H1 (cell line): ENCODE measurements around the gene PCGF6. TPM values are rescaled to one million over a fixed set of nuclear protein-coding genes. Genes with fewer than 3 reads are reported as not detected.

ENCODE experiments used
- CBX5 ChIP-seq: fragments of 300-800, 300-1000 bp; sonication (generic); IDR thresholded peaks from 2 replicates; pipeline ENCODE4 v1.7.1; 2016; ENCODE audit warnings: antibody characterized with exemption, low read length, low read depth
- CBX8 ChIP-seq: fragments of 300-800, 300-1000 bp; sonication (generic); IDR thresholded peaks from 2 replicates; pipeline ENCODE4 v1.7.1; 2016; ENCODE audit warnings: low read depth, low read length, borderline replicate concordance
- EZH2 ChIP-seq: fragments of 200-600 bp; sonication (generic); IDR thresholded peaks from 2 replicates; pipeline ENCODE4 v1.7.1; 2012; ENCODE audit warnings: low read depth, mild to moderate bottlenecking, moderate library complexity, low read length, inconsistent platforms; ENCODE audit not compliant: severe bottlenecking
- JUND ChIP-seq: IDR thresholded peaks from 2 replicates; pipeline ENCODE4 v1.6.1; 2011; ENCODE audit warnings: mild to moderate bottlenecking, improper control_type of control experiment, low read length
- RXRA ChIP-seq: IDR thresholded peaks from 2 replicates; pipeline ENCODE4 v1.6.1; 2011; ENCODE audit warnings: low read depth, mild to moderate bottlenecking, low read length, moderate library complexity; ENCODE audit not compliant: insufficient read depth
- TAF7 ChIP-seq: optimal IDR thresholded peaks from 2 replicates; pipeline ENCODE3; 2011; ENCODE audit warnings: low read depth, mild to moderate bottlenecking, inconsistent platforms, low read length, moderate library complexity, borderline replicate concordance
- ZNF274 ChIP-seq: IDR thresholded peaks from 2 replicates; pipeline ENCODE4 v1.7.0; 2012; ENCODE audit warnings: low read length, borderline replicate concordance; ENCODE audit errors: extremely low read depth
- polyA plus RNA-seq, 7 experiments: library from polyadenylated mRNA; depleted of rRNA in 3 of 7; stranded (reverse) in 5 of 7; unstranded in 2 of 7; fragments of >200 nt in 5 of 7; fragments of 200-250 nt in 2 of 7; gene quantifications; 1 replicate in 5 of 7; 2 replicates in 1 of 7; 4 replicates in 1 of 7; pipeline versions ENCODE4 v1.2.1 to v1.2.3, GENCODE V29; 2011 to 2013; ENCODE audit warnings: missing spikeins in 2 of 7, mixed read lengths in 2 of 7
- total RNA-seq: library from RNA; stranded (reverse); fragmentation: NEBNext Ultra II Directional; extraction: Animal tissue kit (Norgen Biotek cat#: 25700); gene quantifications from 2 replicates; pipeline ENCODE4 v1.2.1, GENCODE V29; 2021
- TF ChIP-seq, protein P1 (sequence below): fragments of 300-600 bp; sonication (generic); IDR thresholded peaks from 2 replicates; pipeline ENCODE4 v1.7.1; 2012; ENCODE audit warnings: low read length, moderate library complexity, mild to moderate bottlenecking, inconsistent platforms; ENCODE audit not compliant: insufficient replicate concordance
- TF ChIP-seq, protein P2 (sequence below): IDR thresholded peaks from 2 replicates; pipeline ENCODE4 v1.6.1; 2012; ENCODE audit warnings: low read length, inconsistent platforms

The PCGF6 gene
- total and polyA plus RNA-seq, 2 of the 8 experiments (the other 6 are each of a cell fraction or from before 2014, with no cell fraction given): 6.9 to 18.6 TPM

DNA sequence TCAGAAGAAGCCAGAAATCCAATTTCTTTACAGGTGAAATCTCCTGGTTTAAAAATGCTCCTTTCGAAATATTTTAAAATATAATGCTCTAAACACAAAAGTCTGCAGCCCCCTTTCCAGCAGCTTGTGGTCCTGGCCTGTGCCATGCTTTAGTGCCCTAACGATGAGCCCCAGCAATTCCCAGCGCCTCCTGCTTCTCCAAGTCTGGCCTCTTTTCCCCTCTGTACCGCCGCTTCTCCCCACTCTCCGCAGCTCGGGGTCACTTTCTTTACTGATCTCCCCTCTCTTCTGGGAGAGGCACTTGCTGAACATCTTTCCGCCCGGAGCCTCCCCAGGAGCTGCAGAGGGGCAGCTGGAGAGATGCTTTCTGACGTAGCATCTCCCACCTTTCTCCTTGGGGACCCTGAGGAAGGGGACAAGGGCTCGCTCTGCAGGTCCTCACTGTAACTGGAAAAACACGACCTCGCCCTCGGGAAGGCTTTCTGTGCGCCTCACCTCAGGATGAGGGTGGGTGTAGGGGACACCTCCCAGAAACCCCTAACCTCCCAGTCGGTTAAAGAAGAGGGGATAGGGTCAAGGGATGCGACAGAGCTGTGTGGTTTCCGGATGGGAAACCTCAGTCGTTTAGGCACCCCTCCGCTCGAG, 74.6 kb downstream of the PCGF6 start (continued):
- TF ChIP-seq, protein P1, sequence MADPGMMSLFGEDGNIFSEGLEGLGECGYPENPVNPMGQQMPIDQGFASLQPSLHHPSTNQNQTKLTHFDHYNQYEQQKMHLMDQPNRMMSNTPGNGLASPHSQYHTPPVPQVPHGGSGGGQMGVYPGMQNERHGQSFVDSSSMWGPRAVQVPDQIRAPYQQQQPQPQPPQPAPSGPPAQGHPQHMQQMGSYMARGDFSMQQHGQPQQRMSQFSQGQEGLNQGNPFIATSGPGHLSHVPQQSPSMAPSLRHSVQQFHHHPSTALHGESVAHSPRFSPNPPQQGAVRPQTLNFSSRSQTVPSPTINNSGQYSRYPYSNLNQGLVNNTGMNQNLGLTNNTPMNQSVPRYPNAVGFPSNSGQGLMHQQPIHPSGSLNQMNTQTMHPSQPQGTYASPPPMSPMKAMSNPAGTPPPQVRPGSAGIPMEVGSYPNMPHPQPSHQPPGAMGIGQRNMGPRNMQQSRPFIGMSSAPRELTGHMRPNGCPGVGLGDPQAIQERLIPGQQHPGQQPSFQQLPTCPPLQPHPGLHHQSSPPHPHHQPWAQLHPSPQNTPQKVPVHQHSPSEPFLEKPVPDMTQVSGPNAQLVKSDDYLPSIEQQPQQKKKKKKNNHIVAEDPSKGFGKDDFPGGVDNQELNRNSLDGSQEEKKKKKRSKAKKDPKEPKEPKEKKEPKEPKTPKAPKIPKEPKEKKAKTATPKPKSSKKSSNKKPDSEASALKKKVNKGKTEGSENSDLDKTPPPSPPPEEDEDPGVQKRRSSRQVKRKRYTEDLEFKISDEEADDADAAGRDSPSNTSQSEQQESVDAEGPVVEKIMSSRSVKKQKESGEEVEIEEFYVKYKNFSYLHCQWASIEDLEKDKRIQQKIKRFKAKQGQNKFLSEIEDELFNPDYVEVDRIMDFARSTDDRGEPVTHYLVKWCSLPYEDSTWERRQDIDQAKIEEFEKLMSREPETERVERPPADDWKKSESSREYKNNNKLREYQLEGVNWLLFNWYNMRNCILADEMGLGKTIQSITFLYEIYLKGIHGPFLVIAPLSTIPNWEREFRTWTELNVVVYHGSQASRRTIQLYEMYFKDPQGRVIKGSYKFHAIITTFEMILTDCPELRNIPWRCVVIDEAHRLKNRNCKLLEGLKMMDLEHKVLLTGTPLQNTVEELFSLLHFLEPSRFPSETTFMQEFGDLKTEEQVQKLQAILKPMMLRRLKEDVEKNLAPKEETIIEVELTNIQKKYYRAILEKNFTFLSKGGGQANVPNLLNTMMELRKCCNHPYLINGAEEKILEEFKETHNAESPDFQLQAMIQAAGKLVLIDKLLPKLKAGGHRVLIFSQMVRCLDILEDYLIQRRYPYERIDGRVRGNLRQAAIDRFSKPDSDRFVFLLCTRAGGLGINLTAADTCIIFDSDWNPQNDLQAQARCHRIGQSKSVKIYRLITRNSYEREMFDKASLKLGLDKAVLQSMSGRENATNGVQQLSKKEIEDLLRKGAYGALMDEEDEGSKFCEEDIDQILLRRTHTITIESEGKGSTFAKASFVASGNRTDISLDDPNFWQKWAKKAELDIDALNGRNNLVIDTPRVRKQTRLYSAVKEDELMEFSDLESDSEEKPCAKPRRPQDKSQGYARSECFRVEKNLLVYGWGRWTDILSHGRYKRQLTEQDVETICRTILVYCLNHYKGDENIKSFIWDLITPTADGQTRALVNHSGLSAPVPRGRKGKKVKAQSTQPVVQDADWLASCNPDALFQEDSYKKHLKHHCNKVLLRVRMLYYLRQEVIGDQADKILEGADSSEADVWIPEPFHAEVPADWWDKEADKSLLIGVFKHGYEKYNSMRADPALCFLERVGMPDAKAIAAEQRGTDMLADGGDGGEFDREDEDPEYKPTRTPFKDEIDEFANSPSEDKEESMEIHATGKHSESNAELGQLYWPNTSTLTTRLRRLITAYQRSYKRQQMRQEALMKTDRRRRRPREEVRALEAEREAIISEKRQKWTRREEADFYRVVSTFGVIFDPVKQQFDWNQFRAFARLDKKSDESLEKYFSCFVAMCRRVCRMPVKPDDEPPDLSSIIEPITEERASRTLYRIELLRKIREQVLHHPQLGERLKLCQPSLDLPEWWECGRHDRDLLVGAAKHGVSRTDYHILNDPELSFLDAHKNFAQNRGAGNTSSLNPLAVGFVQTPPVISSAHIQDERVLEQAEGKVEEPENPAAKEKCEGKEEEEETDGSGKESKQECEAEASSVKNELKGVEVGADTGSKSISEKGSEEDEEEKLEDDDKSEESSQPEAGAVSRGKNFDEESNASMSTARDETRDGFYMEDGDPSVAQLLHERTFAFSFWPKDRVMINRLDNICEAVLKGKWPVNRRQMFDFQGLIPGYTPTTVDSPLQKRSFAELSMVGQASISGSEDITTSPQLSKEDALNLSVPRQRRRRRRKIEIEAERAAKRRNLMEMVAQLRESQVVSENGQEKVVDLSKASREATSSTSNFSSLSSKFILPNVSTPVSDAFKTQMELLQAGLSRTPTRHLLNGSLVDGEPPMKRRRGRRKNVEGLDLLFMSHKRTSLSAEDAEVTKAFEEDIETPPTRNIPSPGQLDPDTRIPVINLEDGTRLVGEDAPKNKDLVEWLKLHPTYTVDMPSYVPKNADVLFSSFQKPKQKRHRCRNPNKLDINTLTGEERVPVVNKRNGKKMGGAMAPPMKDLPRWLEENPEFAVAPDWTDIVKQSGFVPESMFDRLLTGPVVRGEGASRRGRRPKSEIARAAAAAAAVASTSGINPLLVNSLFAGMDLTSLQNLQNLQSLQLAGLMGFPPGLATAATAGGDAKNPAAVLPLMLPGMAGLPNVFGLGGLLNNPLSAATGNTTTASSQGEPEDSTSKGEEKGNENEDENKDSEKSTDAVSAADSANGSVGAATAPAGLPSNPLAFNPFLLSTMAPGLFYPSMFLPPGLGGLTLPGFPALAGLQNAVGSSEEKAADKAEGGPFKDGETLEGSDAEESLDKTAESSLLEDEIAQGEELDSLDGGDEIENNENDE: no peak
- no peak for TF ChIP-seq CBX8
- no peak for TF ChIP-seq ZNF274
- TF ChIP-seq, protein P2, sequence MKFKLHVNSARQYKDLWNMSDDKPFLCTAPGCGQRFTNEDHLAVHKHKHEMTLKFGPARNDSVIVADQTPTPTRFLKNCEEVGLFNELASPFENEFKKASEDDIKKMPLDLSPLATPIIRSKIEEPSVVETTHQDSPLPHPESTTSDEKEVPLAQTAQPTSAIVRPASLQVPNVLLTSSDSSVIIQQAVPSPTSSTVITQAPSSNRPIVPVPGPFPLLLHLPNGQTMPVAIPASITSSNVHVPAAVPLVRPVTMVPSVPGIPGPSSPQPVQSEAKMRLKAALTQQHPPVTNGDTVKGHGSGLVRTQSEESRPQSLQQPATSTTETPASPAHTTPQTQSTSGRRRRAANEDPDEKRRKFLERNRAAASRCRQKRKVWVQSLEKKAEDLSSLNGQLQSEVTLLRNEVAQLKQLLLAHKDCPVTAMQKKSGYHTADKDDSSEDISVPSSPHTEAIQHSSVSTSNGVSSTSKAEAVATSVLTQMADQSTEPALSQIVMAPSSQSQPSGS: no peak
- no peak for TF ChIP-seq RXRA
- no peak for TF ChIP-seq JUND
- TF ChIP-seq EZH2: no peak
- TF ChIP-seq CBX5: no peak
- peak; percentile 70 for TF ChIP-seq TAF7
